Measurements from ENCODE around the gene MIB1.
"Not testable (repeated sequence)": the region's sequence is repeated elsewhere in the genome, so short reads cannot be mapped to it uniquely, and the experiment has no call there.

Gene MIB1

GRCh38 chr18:21745231-21745630 lies 4.6 kb downstream of the MIB1 start:
- no peak for DNase-seq

- DNase-seq = no peak
Observed at GRCh38 chr18:21747268-21747667, 6.7 kb downstream of the MIB1 start.

- DNase-seq = no peak
Observed at GRCh38 chr18:21747764-21748693, 7.4 kb downstream of the MIB1 start.

- no peak for DNase-seq
Observed at GRCh38 chr18:21757833-21758232, 17.2 kb downstream of the MIB1 start.

DNA sequence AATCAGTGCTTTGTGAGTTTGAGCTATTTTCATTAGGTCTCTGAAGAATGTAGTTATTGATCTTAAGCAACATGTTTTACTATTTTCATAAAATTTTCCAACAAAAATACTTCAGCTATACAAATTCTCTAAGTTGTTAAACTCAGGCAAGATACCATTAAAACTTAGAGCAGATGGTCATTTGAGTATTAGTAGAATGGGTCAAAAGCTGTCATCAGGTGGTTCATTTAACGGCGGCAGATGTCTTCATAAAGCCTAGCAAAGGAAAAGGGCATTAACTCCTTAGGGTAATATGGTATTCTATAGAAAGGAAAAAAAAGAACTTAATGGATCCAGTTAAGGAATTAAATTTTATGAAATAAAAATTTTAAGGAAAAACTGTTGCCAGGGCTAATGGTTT lies 19.2 kb downstream of the MIB1 start:
- no peak for DNase-seq

DNA sequence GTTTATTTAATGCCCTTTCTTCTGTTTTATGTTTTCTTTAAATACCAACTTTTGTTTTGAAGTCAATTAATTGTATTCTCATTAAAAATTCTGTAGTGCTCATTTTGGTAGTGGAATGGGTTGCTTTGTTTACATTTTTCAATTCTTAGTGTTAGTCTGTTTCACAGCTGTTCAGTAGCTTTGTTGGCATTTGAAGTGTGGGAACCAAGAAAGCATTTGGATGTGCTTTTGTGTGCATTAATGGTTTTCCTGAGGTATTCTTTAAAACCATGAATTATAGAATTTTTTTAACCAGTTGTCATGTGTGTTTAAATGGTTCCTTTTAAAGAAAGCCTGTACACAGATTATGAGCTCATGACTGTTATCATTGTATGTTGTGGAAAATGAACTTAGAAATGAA lies 19.7 kb downstream of the MIB1 start:
- DNase-seq = no peak

DNA sequence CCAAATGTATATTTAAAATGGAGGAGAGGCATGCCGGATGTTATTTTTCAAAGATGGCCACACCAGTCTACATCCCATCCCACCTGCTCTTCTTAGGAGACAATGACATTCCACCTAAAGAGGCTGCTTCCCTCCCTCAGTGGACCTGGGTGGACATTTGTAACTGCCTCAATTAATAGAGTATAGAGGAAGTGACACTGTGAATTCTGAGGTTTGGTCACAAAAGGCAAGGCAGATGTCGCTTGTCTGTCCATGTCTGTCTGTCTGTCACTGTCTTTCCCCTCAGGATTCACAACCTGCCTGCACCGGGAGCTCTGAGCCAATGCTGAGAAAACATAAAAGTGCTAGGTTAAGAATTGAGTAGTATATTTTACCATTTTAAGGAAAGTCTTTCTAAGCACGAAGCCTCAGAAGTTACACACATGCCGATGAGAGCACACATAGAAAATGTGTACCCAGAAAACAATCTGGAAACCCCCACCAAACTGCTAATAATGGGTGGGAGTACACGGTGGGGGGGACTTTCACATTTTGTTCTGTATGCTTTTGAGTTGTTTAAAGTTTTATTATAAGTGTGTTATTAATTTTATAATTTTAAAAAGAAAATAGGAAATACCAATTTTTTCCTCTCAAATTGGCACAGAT lies 21.0 kb downstream of the MIB1 start:
- DNase-seq = no peak

GRCh38 chr18:21762181-21762772 lies 21.7 kb downstream of the MIB1 start:
- DNase-seq = no peak

GRCh38 chr18:21763846-21764646 lies 23.5 kb downstream of the MIB1 start:
- DNase-seq = no peak

DNA sequence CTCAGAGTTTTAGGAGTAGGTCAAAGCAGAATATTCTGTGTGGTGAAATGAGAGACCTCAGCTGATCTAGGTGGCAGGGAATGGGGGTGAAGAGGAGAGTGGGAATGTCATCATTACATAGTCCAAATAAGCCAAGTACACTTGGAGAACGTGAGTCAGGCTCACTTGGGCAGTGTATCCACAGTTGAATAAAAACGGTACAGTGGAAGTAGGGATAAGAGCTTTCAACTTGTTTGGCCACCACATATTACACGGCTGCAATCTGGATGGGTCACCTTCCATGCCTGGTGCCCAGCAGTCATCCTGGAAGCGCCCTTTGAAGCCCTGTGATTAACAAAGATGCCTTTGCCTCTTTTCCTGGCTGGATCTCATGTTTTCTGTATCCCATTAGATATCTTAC lies 28.6 kb downstream of the MIB1 start:
- no peak for DNase-seq

DNA sequence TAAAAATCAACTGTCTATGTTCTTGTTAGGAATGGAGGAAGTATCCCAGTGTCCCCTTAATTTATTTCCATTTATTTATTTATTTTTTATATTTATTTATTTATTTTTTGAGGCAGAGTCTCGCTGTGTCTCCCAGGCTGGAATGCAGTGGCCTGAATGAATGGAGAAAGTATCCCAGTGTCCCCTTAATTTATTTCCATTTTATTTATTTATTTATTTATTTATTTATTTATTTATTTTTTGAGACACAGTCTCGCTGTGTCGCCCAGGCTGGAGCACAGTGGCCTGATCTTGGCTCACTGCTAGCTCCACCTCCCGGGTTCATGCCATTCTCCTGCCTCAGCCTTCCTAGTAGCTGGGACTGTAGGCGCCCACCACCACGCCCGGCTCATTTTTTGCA lies 34.1 kb downstream of the MIB1 start:
- DNase-seq = no peak

DNA sequence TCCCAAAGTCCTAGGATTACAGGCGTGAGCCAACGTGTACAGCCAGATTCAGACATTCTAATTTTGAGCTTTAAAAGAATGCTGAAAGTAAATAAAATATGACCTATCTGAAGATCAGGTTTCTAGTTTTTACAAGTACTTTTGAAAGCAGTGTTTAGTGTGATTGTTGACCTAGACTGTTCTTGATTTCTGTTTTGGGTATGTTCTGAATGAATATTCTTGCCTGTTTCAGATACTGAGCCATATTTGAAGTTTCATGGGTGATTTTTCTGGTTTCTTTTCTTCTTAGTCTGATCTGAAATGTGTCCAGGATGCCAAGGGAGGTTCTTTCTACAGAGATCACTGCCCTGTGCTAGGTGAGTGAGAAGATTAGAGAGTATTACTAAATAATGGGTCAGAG lies 37.2 kb downstream of the MIB1 start:
- DNase-seq = no peak

GRCh38 chr18:21786526-21786925 lies 45.9 kb downstream of the MIB1 start:
- DNase-seq = no peak

GRCh38 chr18:21796089-21796488 lies 55.5 kb downstream of the MIB1 start:
- not testable (repeated sequence) for DNase-seq

DNA sequence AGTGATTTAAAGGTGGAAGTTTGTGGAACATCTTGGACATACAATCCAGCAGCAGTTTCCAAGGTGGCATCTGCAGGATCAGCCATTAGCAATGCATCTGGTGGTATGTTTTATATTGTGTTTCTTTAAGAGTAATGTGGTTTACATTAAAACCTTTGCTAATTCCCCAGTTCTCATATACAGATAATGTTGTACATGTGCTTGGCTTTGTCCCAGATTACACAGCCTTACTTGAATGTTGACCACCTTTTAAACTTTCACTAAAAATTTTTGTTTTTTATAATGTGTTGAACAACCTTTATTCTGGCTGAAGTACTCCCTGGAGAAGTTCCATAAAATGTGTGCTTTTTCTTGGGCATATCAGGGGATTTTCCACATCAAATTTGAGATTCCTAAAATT lies 57.5 kb downstream of the MIB1 start:
- DNase-seq = no peak

GRCh38 chr18:21799721-21800120 lies 59.1 kb downstream of the MIB1 start:
- no peak for DNase-seq

- DNase-seq = no peak
Observed at GRCh38 chr18:21803495-21803894, 62.9 kb downstream of the MIB1 start.

- no peak for DNase-seq
Observed at GRCh38 chr18:21805771-21806366, 65.3 kb downstream of the MIB1 start.

- DNase-seq = no peak
Observed at GRCh38 chr18:21808185-21808584, 67.6 kb downstream of the MIB1 start.

GRCh38 chr18:21809725-21810124 lies 69.1 kb downstream of the MIB1 start:
- no peak for DNase-seq

- DNase-seq = no peak
Observed at GRCh38 chr18:21815101-21815500, 74.5 kb downstream of the MIB1 start.

DNA sequence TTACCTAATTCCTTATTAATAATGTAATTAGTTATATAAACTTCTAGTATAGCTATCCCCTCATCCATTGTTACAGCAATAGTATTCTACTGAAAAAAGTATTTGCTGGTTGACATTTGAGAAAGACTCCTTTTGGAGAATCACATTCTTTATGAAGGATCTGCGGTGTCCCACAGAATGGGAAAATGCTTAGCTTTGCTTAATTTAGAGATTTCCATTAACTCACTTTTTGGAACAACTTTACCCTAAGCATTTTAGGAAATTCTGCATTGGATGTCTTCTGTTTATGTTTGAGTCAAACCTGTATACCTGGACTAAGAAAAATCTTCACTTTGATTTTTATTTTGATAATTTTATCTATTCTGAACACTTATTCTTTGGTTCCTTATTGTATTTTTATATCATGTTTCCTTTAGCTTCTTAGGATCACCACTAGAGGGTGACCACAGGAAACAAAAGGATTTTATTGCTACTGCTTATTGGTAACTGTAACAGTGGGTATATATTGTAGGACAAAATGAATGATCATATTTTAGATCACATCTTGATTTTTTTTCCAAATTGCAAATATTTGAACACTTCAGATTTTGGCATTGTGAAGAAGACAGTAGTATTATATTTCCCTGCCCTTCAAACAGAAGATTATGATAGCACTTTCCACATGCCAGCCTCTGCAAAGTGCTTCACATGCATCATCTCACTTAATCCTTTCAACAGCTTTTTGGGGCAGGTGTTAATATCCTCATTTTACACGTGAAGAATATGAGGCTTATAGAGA lies 79.6 kb downstream of the MIB1 start:
- DNase-seq = no peak

Data from NK-92 treated with Interleukin-12 subunit alpha and Interleukin-12 subunit beta, amount 100 ng/mL, for 24 hours (cell line).